Glutamatergic neuron (in vitro differentiated cells): ENCODE data around the gene SNX30. TPM values are rescaled to one million over a fixed set of nuclear protein-coding genes. Genes with fewer than 3 reads are reported as not detected.

ENCODE experiments used
- DNase-seq: peaks from one replicate; pipeline ENCODE4 v3.0.0; 2022
- H3K27ac Mint-ChIP-seq: one replicate; pipeline ENCODE4 v1.8.0; 2020; ENCODE audit warnings: mild to moderate bottlenecking, mixed read lengths, inconsistent platforms; ENCODE audit not compliant: unreplicated experiment
- H3K27me3 Mint-ChIP-seq: one replicate; pipeline ENCODE4 v1.8.0; 2020; ENCODE audit warnings: mild to moderate bottlenecking, moderate library complexity, mixed read lengths, inconsistent platforms; ENCODE audit not compliant: unreplicated experiment
- H3K36me3 Mint-ChIP-seq: one replicate; pipeline ENCODE4 v1.8.0; 2020; ENCODE audit warnings: mild to moderate bottlenecking, mixed read lengths, inconsistent platforms; ENCODE audit not compliant: unreplicated experiment
- H3K4me1 Mint-ChIP-seq: one replicate; pipeline ENCODE4 v1.8.0; 2020; ENCODE audit warnings: mild to moderate bottlenecking, low read depth, mixed read lengths, inconsistent platforms; ENCODE audit not compliant: unreplicated experiment
- H3K4me3 Mint-ChIP-seq: one replicate; pipeline ENCODE4 v1.8.0; 2020; ENCODE audit warnings: mild to moderate bottlenecking, mixed read lengths, inconsistent platforms; ENCODE audit not compliant: unreplicated experiment
- H3K9me3 Mint-ChIP-seq: one replicate; pipeline ENCODE4 v1.8.0; 2020; ENCODE audit warnings: mild to moderate bottlenecking, moderate library complexity, mixed read lengths, inconsistent platforms; ENCODE audit not compliant: unreplicated experiment
- total RNA-seq: library from RNA; stranded (reverse); fragmentation: NEBNext Ultra II Directional; extraction: Animal tissue kit (Norgen Biotek cat#: 25700); gene quantifications from one replicate; pipeline ENCODE4 v1.2.1, GENCODE V29; 2021; ENCODE audit not compliant: unreplicated experiment
- TF ChIP-seq, protein P1 (sequence below): fragments of 200-600 bp; sonication (generic); IDR thresholded peaks from one replicate; pipeline ENCODE4 v1.5.0; 2021; ENCODE audit not compliant: partially characterized antibody, unreplicated experiment

Gene SNX30
- total RNA-seq, 1 donor from 2014 or later = 41.7 TPM

DNA sequence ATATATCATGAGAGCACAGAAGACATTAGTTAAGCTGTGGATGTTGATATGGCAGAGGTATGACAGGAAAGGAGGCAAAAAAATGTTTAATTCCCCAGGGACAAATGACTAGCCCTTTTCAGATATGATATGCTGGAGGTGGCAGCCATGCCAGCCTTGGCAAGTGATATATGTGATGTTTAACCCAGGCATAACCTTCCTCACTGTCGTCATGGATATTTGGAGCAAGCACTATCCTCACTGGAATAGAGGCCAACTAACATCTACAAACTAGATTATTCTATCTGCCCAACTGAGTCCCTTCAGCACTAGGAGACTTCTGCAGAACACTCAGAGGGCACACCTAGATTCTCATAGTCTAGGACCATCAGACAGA, 167.4 kb downstream of the SNX30 start:
- H3K9me3 Mint-ChIP-seq = no peaks in the 10 kb centered on the region
- H3K4me1 Mint-ChIP-seq = no peaks in the 10 kb centered on the region
- no peak overlapping the region for H3K27ac Mint-ChIP-seq
- no peaks in the 10 kb centered on the region for H3K36me3 Mint-ChIP-seq
- no peak for DNase-seq
- no peaks in the 10 kb centered on the region for H3K27me3 Mint-ChIP-seq
- TF ChIP-seq, protein P1, sequence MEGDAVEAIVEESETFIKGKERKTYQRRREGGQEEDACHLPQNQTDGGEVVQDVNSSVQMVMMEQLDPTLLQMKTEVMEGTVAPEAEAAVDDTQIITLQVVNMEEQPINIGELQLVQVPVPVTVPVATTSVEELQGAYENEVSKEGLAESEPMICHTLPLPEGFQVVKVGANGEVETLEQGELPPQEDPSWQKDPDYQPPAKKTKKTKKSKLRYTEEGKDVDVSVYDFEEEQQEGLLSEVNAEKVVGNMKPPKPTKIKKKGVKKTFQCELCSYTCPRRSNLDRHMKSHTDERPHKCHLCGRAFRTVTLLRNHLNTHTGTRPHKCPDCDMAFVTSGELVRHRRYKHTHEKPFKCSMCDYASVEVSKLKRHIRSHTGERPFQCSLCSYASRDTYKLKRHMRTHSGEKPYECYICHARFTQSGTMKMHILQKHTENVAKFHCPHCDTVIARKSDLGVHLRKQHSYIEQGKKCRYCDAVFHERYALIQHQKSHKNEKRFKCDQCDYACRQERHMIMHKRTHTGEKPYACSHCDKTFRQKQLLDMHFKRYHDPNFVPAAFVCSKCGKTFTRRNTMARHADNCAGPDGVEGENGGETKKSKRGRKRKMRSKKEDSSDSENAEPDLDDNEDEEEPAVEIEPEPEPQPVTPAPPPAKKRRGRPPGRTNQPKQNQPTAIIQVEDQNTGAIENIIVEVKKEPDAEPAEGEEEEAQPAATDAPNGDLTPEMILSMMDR = no peak
- H3K4me3 Mint-ChIP-seq = no peak overlapping the region

DNA sequence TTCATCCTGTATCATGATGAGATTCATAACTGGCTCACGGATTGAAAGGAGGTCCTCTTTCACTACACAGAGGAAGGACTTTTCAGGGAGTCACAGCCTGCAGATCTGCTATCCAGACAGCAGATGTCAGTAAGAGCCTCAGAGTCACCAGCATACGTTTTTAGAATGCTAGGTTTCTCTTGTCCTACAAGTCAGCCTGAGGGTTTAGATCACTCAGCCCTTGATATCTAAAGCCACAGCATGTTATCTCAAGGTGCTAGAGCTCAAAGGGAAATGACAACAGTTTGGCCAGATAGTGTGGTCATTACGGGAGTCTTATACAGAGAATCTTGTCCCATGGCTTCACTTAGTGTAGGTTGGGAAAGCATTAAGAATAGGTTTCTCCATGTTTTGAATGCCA, 171.0 kb downstream of the SNX30 start:
- H3K36me3 Mint-ChIP-seq = no peaks in the 10 kb centered on the region
- DNase-seq = no peak
- TF ChIP-seq, protein P1 = no peak

More for the DNA sequence above, 171.0 kb downstream of the SNX30 start:
- Mint-ChIP-seq H3K4me3 (no peak overlapping the region), H3K9me3 (no peaks in the 10 kb centered on the region), H3K4me1 (peaks cover 2% of the 10 kb centered on the region), H3K27ac (no peak overlapping the region), H3K27me3 (no peaks in the 10 kb centered on the region)

Other genes starting within 250 kb of the SNX30 start
- 17.6 TPM for gene INIP, start 32.6 kb upstream of the SNX30 start, total RNA-seq
- gene SLC46A2, start 140.1 kb downstream of the SNX30 start, total RNA-seq = not detected